Heart right ventricle (tissue), 16 donors: ENCODE data around the gene TUBA4A. TPM values are rescaled to one million over a fixed set of nuclear protein-coding genes. Genes with fewer than 3 reads are reported as not detected.

Experiments
- ATAC-seq, 8 donors: fragments of 200-7000 bp; cut with Tn5 transposase; one replicate each; pipeline ENCODE4 v1.9.1; 2020; ENCODE audit warnings: mild to moderate bottlenecking in 8 of 8, moderate library complexity in 8 of 8, moderate number of reproducible peaks in 1 of 8
- DNase-seq, 2 donors: peaks; one replicate each; pipeline ENCODE4 v3.0.0-alpha.2; 2020
- H3K27ac ChIP-seq, 10 donors: fragments of 200-600 bp; sonication (generic) in 2 of 10; one replicate each; pipeline versions ENCODE4 v1.5.0 to v1.8.0; 2020 to 2022; ENCODE audit warnings: mild to moderate bottlenecking in 3 of 10
- H3K27me3 ChIP-seq, 7 donors: fragments of 200-600 bp; one replicate each; pipeline ENCODE4 v1.8.0; 2021 to 2022; ENCODE audit warnings: mild to moderate bottlenecking in 2 of 7
- H3K36me3 ChIP-seq, 9 donors: fragments of 200-600 bp; sonication (generic) in 1 of 9; one replicate each; pipeline versions ENCODE4 v1.5.0 to v1.8.0; 2020 to 2022; ENCODE audit warnings: mild to moderate bottlenecking in 2 of 9
- H3K4me1 ChIP-seq, 9 donors: fragments of 200-600 bp; sonication (generic) in 1 of 9; one replicate each; pipeline versions ENCODE4 v1.5.0 to v1.8.0; 2020 to 2022; ENCODE audit warnings: mild to moderate bottlenecking in 4 of 9
- H3K4me3 ChIP-seq, 10 donors: fragments of 200-600 bp; sonication (generic) in 2 of 10; one replicate each; pipeline versions ENCODE4 v1.5.0 to v1.8.0; 2020 to 2022; ENCODE audit warnings: mild to moderate bottlenecking in 7 of 10, moderate library complexity in 2 of 10
- H3K9me3 ChIP-seq, 11 donors: fragments of 200-600 bp in 10 of 11; sonication (generic) in 2 of 11; one replicate each; pipeline versions ENCODE4 v1.5.0 to v1.8.0; 2013 to 2022; ENCODE audit warnings: mild to moderate bottlenecking in 2 of 11, control low read depth in 1 of 11, moderate library complexity in 1 of 11
- WGBS, 2 donors: extraction: QIAGEN DNeasy Blood & Tissue Kit; methylation state at CpG; one replicate each; pipeline ENCODE4 v1.1.7; 2013; ENCODE audit warnings: inconsistent platforms in 1 of 2; 5-methylcytosine and 5-hydroxymethylcytosine counted together
- intact Hi-C, 10 donors: fragments of 100-400 bp; cut with DNase I; formaldehyde crosslinking; loops; one replicate each; pipeline versions ENCODE4 v1.11.1 to v1.14.2; 2022
- polyA plus RNA-seq, 2 donors: library from polyadenylated mRNA; stranded (reverse); fragments of 200-250 nt; gene quantifications; one replicate each; pipeline ENCODE4 v1.2.3, GENCODE V29; 2013
- total RNA-seq, 10 donors: library from RNA; stranded (reverse); fragmentation: NEBNext Ultra II Directional in 3 of 10; extraction: Animal tissue kit (Norgen Biotek cat#: 25700) in 3 of 10; gene quantifications; one replicate each; pipeline versions ENCODE4 v1.2.1 to v1.2.4, GENCODE V29; 2021 to 2023
- TF ChIP-seq, protein P1 (sequence below), 9 donors: fragments of 200-600 bp; sonication (generic) in 2 of 9; IDR thresholded peaks; one replicate each; pipeline versions ENCODE4 v1.5.0 to v1.8.0; 2021 to 2022; ENCODE audit warnings: antibody characterized with exemption in 9 of 9, mild to moderate bottlenecking in 5 of 9, moderate library complexity in 1 of 9
- donor health status: Arrhythmogenic right ventricular cardiomyopathy.
- donor health status: ischemic (EF 13 %, LVEDD 7.1; RV severe dilation, severe dysfunction).
- donor health status: healthy with polysubstance abuse.
- donor health status: DM: no; HTN: yes; CAD: no.
- donor health status: DM: no; HTN: no; CAD: no.
- donor health status: ischemic (EF 25% LVEDD 6.9; RV normal size, moderate dysfunction).
- donor health status: ischemic (EF 25% LVEDD 5.7; RV mildly dilated, moderate dysfunction).
- donor health status: healthy.
- donor health status: DM: yes; HTN: yes; CAD: no.
- donor health status: Ischemic cardiomyopathy.
- donor health status: ischemic (EF 35%, LVEDD 5.7; RV mildly dilated, moderate dysfunction).
- donor health status: nonischemic (EF 11% LVEDD 7.7; RV severe dilation, severe dysfunction).
- donor health status: DM: yes; HTN: yes; CAD: no.
- donor health status: PGD.
- donor health status: ischemic (EF 29% LVEDD 5.4; RV normal size, mild dysfunction).
- donor health status: nonischemic (EF 23%, LVEDD 6.1; RV moderate dilation, normal function).

Gene TUBA4A
- total and polyA plus RNA-seq, 12 donors = 61.0 to 341 (median 145) TPM

DNA sequence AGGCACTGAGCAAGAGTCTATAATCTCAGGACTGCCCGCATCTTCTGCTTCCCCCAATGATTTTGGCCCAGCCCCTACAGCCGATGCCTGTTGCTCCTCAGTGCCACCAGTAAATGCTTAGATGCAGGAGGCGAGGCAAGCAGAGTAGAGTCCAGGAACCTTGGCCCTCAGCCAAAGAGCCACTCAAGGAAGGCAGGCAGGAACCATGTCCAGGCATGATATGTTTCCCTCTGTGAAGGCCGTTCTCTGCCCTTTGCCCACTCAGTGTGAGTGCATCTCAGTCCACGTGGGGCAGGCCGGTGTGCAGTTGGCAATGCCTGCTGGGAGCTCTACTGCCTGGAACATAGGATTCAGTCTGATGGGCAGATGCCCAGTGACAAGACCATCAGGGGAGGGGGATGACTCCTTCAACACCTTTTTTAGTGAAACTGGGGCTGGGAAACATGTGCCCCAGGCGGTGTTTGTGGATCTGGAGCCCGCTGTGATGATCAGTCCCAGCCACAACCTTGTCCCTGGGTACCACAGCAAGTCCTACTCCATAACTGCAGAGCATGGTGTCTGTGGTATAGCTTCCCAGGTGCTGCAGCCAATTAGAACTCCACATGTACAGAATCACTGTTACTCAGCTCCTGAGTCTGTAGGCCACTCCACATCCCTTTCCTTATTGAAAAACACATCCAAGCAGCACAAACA, 15.8 kb upstream of the TUBA4A start:
- Histone ChIP-seq H3K4me3 (no peak overlapping the region), H3K9me3 (no peaks in the 10 kb centered on the region), H3K36me3 (no peaks in the 10 kb centered on the region), H3K4me1 (peaks cover 0 to 24% (median 8%) of the 10 kb centered on the region in 9 donors), H3K27ac (peak overlapping the region in 4 of 10 donors; percentile 9 to 33 (median 25)), H3K27me3 (no peaks in the 10 kb centered on the region)
- ATAC-seq (peak in 7 of 8 donors; percentile 32 to 64 (median 53)), DNase-seq (no peak)
- TF ChIP-seq, protein P1, sequence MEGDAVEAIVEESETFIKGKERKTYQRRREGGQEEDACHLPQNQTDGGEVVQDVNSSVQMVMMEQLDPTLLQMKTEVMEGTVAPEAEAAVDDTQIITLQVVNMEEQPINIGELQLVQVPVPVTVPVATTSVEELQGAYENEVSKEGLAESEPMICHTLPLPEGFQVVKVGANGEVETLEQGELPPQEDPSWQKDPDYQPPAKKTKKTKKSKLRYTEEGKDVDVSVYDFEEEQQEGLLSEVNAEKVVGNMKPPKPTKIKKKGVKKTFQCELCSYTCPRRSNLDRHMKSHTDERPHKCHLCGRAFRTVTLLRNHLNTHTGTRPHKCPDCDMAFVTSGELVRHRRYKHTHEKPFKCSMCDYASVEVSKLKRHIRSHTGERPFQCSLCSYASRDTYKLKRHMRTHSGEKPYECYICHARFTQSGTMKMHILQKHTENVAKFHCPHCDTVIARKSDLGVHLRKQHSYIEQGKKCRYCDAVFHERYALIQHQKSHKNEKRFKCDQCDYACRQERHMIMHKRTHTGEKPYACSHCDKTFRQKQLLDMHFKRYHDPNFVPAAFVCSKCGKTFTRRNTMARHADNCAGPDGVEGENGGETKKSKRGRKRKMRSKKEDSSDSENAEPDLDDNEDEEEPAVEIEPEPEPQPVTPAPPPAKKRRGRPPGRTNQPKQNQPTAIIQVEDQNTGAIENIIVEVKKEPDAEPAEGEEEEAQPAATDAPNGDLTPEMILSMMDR (IDR thresholded peaks at IDR 0.05) = no peak
- intact Hi-C loops = no loop called here
- 48 to 50% methylated on average over 8 of the region's 8 CpGs for WGBS, 2 donors

DNA sequence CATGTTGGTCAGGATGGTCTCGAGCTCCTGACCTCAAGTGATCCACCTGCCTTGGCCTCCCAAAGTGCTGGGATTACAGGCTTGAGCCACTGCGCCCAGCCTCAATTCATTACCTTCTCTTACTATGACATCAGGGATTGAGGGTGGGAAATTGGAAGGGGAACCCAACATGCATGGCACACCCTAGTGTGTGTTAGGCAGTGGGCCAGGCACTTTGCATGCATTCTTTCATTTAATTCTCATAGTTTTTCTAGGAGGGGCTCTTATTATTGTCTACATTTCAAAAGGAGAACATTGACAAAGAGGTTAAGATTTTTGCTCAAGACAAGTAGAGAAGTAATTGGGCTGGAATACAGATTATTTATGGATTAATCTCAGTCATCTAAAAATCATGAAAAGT, 14.6 kb upstream of the TUBA4A start:
- H3K9me3 ChIP-seq = no peaks in the 10 kb centered on the region
- intact Hi-C loops = no loop called here
- DNase-seq (no peak), ATAC-seq (no peak)
- no peak overlapping the region for H3K27ac ChIP-seq
- TF ChIP-seq, protein P1 (IDR thresholded peaks at IDR 0.05) = no peak
- H3K4me3 ChIP-seq = no peak overlapping the region
- no peaks in the 10 kb centered on the region for H3K36me3 ChIP-seq
- 80 to 87% methylated on average over 2 of the region's 2 CpGs for WGBS, 2 donors
- no peaks in the 10 kb centered on the region for H3K27me3 ChIP-seq
- H3K4me1 ChIP-seq = peaks cover 0 to 15% (median 0%) of the 10 kb centered on the region in 9 donors

DNA sequence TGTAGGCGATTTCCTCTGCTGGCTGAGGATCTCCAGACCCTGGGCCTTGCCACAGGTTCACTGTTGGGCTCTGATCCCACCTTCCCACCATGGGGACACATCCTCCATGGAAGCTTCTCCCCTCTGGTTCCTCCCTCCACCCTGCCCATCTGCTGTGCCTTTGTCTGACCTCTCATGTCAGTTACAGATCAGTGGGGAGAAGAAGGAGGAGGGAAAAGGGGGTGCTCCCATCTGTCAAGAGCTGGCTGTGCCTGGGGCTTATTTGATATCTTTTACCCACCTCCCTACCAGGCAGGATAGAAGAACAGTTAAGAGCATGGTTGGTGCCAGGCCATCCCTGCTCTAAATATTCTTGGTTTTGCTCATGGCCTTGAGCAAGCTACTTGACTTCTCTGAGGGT, 13.2 kb upstream of the TUBA4A start:
- Histone ChIP-seq H3K27ac (no peak overlapping the region), H3K4me3 (no peak overlapping the region), H3K9me3 (no peaks in the 10 kb centered on the region), H3K36me3 (no peaks in the 10 kb centered on the region), H3K4me1 (peaks cover 0 to 9% (median 0%) of the 10 kb centered on the region in 9 donors), H3K27me3 (no peaks in the 10 kb centered on the region)
- TF ChIP-seq, protein P1 (IDR thresholded peaks at IDR 0.05) = no peak
- ATAC-seq = no peak
- WGBS, 2 donors = 85 to 86% methylated on average over 1 of the region's 1 CpG
- no peak for DNase-seq
- intact Hi-C loops = no loop called here

DNA sequence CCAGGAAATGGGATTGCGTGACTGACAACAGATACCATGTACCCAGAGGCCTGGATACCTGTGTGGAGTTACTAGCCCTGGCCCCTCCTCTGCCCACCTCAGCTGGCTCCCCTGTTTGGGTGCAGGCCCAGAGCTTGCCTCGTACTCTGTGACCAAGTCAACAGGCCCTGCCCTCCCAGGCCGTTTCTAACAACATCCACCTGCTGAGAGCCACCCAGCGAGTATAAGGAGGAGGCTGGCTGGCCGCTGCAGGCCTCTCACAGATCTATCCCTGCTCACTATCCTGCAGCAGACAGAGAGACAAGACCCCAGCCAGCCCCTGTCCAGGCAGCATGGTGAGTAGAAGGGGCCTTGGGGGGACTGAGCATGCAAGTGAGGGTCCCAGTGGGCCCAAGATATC, 12.5 kb upstream of the TUBA4A start:
- Histone ChIP-seq H3K9me3 (no peaks in the 10 kb centered on the region), H3K4me3 (no peak overlapping the region), H3K36me3 (no peaks in the 10 kb centered on the region), H3K4me1 (peaks cover 0 to 9% (median 0%) of the 10 kb centered on the region in 9 donors), H3K27ac (no peak overlapping the region), H3K27me3 (no peaks in the 10 kb centered on the region)
- 77 to 79% methylated on average over 5 of the region's 5 CpGs for WGBS, 2 donors
- TF ChIP-seq, protein P1 (IDR thresholded peaks at IDR 0.05) = no peak
- intact Hi-C loops = no loop called here
- no peak for ATAC-seq
- DNase-seq = no peak
